H9 (cell line): ENCODE data around the gene PCID2. TPM values are rescaled to one million over a fixed set of nuclear protein-coding genes. Genes with fewer than 3 reads are reported as not detected.

ENCODE experiments used
- DNase-seq: peaks from one replicate; pipeline ENCODE4 v3.0.0-alpha.2; 2017
- H2AFZ ChIP-seq: one replicate; pipeline ENCODE4 v1.6.1; 2013; ENCODE audit warnings: mild to moderate bottlenecking, low read length, control low read depth, moderate library complexity
- H2AK5ac ChIP-seq: 2 replicates; pipeline ENCODE4 v1.6.1; 2013; ENCODE audit warnings: low read length, control low read depth, mixed read lengths; ENCODE audit not compliant: insufficient read length
- H2BK120ac ChIP-seq: one replicate; pipeline ENCODE4 v1.6.1; 2013; ENCODE audit warnings: low read depth, mild to moderate bottlenecking, low read length, control low read depth, inconsistent platforms; ENCODE audit not compliant: poor library complexity, severe bottlenecking
- H2BK12ac ChIP-seq: 2 replicates; pipeline ENCODE4 v1.6.1; 2013; ENCODE audit warnings: low read length, control low read depth, mixed read lengths, low read depth; ENCODE audit not compliant: insufficient read length
- H2BK15ac ChIP-seq: 2 replicates; pipeline ENCODE4 v1.6.1; 2013; ENCODE audit warnings: low read depth, low read length, control low read depth
- H2BK20ac ChIP-seq: one replicate; pipeline ENCODE4 v1.6.1; 2013; ENCODE audit warnings: low read depth, mild to moderate bottlenecking, low read length, control low read depth, inconsistent platforms; ENCODE audit not compliant: poor library complexity, severe bottlenecking
- H2BK5ac ChIP-seq: 2 replicates; pipeline ENCODE4 v1.6.1; 2013; ENCODE audit warnings: low read length, control low read depth, mixed read lengths; ENCODE audit not compliant: insufficient read length
- H3K14ac ChIP-seq: 2 replicates; pipeline ENCODE4 v1.6.1; 2013; ENCODE audit warnings: low read length, control low read depth; ENCODE audit not compliant: insufficient read depth
- H3K18ac ChIP-seq: 2 replicates; pipeline ENCODE4 v1.6.1; 2013; ENCODE audit warnings: low read depth, mild to moderate bottlenecking, mixed read lengths, low read length, control low read depth; ENCODE audit not compliant: insufficient read length
- H3K23ac ChIP-seq: 2 replicates; pipeline ENCODE4 v1.6.1; 2013; ENCODE audit warnings: low read length, control low read depth, mixed read lengths, low read depth; ENCODE audit not compliant: insufficient read length
- H3K23me2 ChIP-seq: 2 replicates; pipeline ENCODE4 v1.6.1; 2013; ENCODE audit warnings: low read depth, mild to moderate bottlenecking, mixed read lengths, low read length, control low read depth; ENCODE audit not compliant: insufficient read length, poor library complexity, severe bottlenecking
- H3K27ac ChIP-seq: 2 replicates; pipeline ENCODE4 v1.5.1; 2013; ENCODE audit warnings: low read length, control low read depth, mixed read lengths, low read depth; ENCODE audit not compliant: insufficient read length
- H3K27me3 ChIP-seq: 2 replicates; pipeline ENCODE4 v1.6.1; 2013; ENCODE audit warnings: low read length, control low read depth, inconsistent platforms; ENCODE audit not compliant: insufficient read depth
- H3K4ac ChIP-seq: 2 replicates; pipeline ENCODE4 v1.6.1; 2013; ENCODE audit warnings: low read depth, mild to moderate bottlenecking, control low read depth, inconsistent platforms, low read length, moderate library complexity
- H3K4me1 ChIP-seq: 2 replicates; pipeline ENCODE4 v1.6.1; 2013; ENCODE audit warnings: low read length, control low read depth, inconsistent platforms; ENCODE audit not compliant: insufficient read depth
- H3K4me2 ChIP-seq: 2 replicates; pipeline ENCODE4 v1.6.1; 2013; ENCODE audit warnings: low read length, control low read depth, mixed read lengths; ENCODE audit not compliant: insufficient read length, insufficient read depth
- H3K56ac ChIP-seq: 2 replicates; pipeline ENCODE4 v1.6.1; 2013; ENCODE audit warnings: low read depth, mild to moderate bottlenecking, mixed read lengths, low read length, control low read depth; ENCODE audit not compliant: insufficient read length
- H3K79me1 ChIP-seq: 2 replicates; pipeline ENCODE4 v1.6.1; 2013; ENCODE audit warnings: low read depth, mild to moderate bottlenecking, moderate library complexity, low read length, control low read depth, inconsistent platforms; ENCODE audit not compliant: insufficient read depth, poor library complexity, severe bottlenecking
- H3K79me2 ChIP-seq: 2 replicates; pipeline ENCODE4 v1.6.1; 2013; ENCODE audit warnings: low read length, control low read depth, inconsistent platforms; ENCODE audit not compliant: insufficient read depth
- H3K9ac ChIP-seq: 2 replicates; pipeline ENCODE4 v1.6.1; 2013; ENCODE audit warnings: low read length, control low read depth, mixed read lengths; ENCODE audit not compliant: insufficient read length; ENCODE audit errors: extremely low read depth
- H3K9me3 ChIP-seq: one replicate; pipeline ENCODE4 v1.6.1; 2013; ENCODE audit warnings: low read depth, low read length, inconsistent platforms; ENCODE audit not compliant: control insufficient read depth
- H3T11ph ChIP-seq: one replicate; pipeline ENCODE4 v1.6.1; 2013; ENCODE audit warnings: mild to moderate bottlenecking, low read length, control low read depth, inconsistent platforms
- H4K20me1 ChIP-seq: one replicate; pipeline ENCODE4 v1.6.1; 2013; ENCODE audit not compliant: control insufficient read depth, insufficient read length, insufficient read depth
- H4K5ac ChIP-seq: 2 replicates; pipeline ENCODE4 v1.6.1; 2013; ENCODE audit warnings: low read depth, mild to moderate bottlenecking, mixed read lengths, low read length, control low read depth; ENCODE audit not compliant: insufficient read length
- H4K8ac ChIP-seq: replicated peaks from 2 replicates; pipeline ENCODE4 v1.6.1; 2013; ENCODE audit warnings: low read length, control low read depth, mixed read lengths, low read depth; ENCODE audit not compliant: insufficient read length
- H4K91ac ChIP-seq: 2 replicates; pipeline ENCODE4 v1.6.1; 2013; ENCODE audit warnings: low read depth, mild to moderate bottlenecking, moderate library complexity, mixed read lengths, low read length, control low read depth; ENCODE audit not compliant: insufficient read length
- H3K27ac Mint-ChIP-seq, 3 experiments: 2 replicates in 2 of 3; 3 replicates in 1 of 3; pipeline ENCODE4 v1.8.0; 2020 to 2021; ENCODE audit warnings: mixed read lengths in 3 of 3, mild to moderate bottlenecking in 1 of 3, moderate library complexity in 1 of 3
- H3K27me3 Mint-ChIP-seq: 2 replicates; pipeline ENCODE4 v1.8.0; 2021; ENCODE audit warnings: low read depth, mild to moderate bottlenecking, moderate library complexity, mixed read lengths
- H3K36me3 Mint-ChIP-seq, 3 experiments: 2 replicates in 2 of 3; 3 replicates in 1 of 3; pipeline ENCODE4 v1.8.0; 2020 to 2021; ENCODE audit warnings: low read depth in 3 of 3, mixed read lengths in 3 of 3; ENCODE audit not compliant: insufficient read depth in 1 of 3
- H3K4me1 Mint-ChIP-seq, 2 experiments: 2 replicates each; pipeline ENCODE4 v1.8.0; 2020; ENCODE audit warnings: mixed read lengths in 2 of 2
- H3K4me3 Mint-ChIP-seq, 2 experiments: 2 replicates in 1 of 2; 3 replicates in 1 of 2; pipeline ENCODE4 v1.8.0; 2020 to 2021; ENCODE audit warnings: mild to moderate bottlenecking in 2 of 2, mixed read lengths in 2 of 2, moderate library complexity in 1 of 2
- H3K9me3 Mint-ChIP-seq, 2 experiments: 2 replicates in 1 of 2; 3 replicates in 1 of 2; pipeline ENCODE4 v1.8.0; 2020; ENCODE audit warnings: mild to moderate bottlenecking in 2 of 2, mixed read lengths in 2 of 2, moderate library complexity in 1 of 2
- CTCF ChIP-seq: fragments of 200-600 bp; sonication (generic); conservative IDR thresholded peaks from 3 replicates; pipeline ENCODE4 v1.8.0; 2021; ENCODE audit warnings: antibody characterized with exemption, mild to moderate bottlenecking
- WGBS: extraction: QIAGEN DNeasy Blood & Tissue Kit; methylation state at CpG from one replicate; pipeline ENCODE4 v1.1.7; 2013; ENCODE audit warnings: missing lambda C conversion rate, low lambda C conversion rate, mixed read lengths; ENCODE audit not compliant: insufficient read length; ENCODE audit errors: extremely low coverage; 5-methylcytosine and 5-hydroxymethylcytosine counted together
- total RNA-seq: library from RNA; stranded (reverse); gene quantifications from 2 replicates; pipeline ENCODE4 v1.2.1, GENCODE V29; 2021

The PCID2 gene
- total RNA-seq, 1 experiment from 2014 or later = 66.0 TPM

GRCh38 chr13:113144255-113144629 is 64.2 kb downstream of the PCID2 start:
- Histone ChIP-seq H2BK15ac (no peak overlapping the region), H2AFZ (no peak overlapping the region), H3K79me2 (no peaks in the 10 kb centered on the region), H3K4me2 (no peak overlapping the region), H3K79me1 (no peaks in the 10 kb centered on the region), H3K9me3 (no peaks in the 10 kb centered on the region), H3K23me2 (no peaks in the 10 kb centered on the region), H3T11ph (no peak overlapping the region), H3K14ac (no peak overlapping the region), H2BK20ac (no peak overlapping the region), H3K27ac (no peak overlapping the region), H4K5ac (no peak overlapping the region), H2AK5ac (no peak overlapping the region), H3K23ac (no peak overlapping the region), H3K18ac (no peak overlapping the region), H3K9ac (no peak overlapping the region), H2BK5ac (no peak overlapping the region), H4K91ac (no peak overlapping the region), H3K56ac (no peak overlapping the region), H3K4me1 (no peaks in the 10 kb centered on the region), H3K27me3 (no peaks in the 10 kb centered on the region), H4K20me1 (no peaks in the 10 kb centered on the region), H2BK120ac (no peak overlapping the region), H4K8ac (no peak overlapping the region), H2BK12ac (no peak overlapping the region), H3K4ac (no peak overlapping the region)
- no peak overlapping the region for H3K4me3 Mint-ChIP-seq
- TF ChIP-seq CTCF = no peak
- no peaks in the 10 kb centered on the region for H3K9me3 Mint-ChIP-seq
- H3K27me3 Mint-ChIP-seq = peaks cover 3% of the 10 kb centered on the region; the same call in 1 of the 2 replicates
- WGBS = no CpG with 5 or more reads among the region's 12 CpGs
- H3K4me1 Mint-ChIP-seq = peaks cover 0 to 7% of the 10 kb centered on the region in 2 experiments; a peak in 3 of 4 replicates
- H3K36me3 Mint-ChIP-seq = no peaks in the 10 kb centered on the region
- no peak overlapping the region for H3K27ac Mint-ChIP-seq
- DNase-seq = no peak
